ENCODE results near the gene LDHD.
"Not testable (repeated sequence)": the region's sequence is repeated elsewhere in the genome, so short reads cannot be mapped to it uniquely, and the experiment has no call there.

Gene LDHD

DNA sequence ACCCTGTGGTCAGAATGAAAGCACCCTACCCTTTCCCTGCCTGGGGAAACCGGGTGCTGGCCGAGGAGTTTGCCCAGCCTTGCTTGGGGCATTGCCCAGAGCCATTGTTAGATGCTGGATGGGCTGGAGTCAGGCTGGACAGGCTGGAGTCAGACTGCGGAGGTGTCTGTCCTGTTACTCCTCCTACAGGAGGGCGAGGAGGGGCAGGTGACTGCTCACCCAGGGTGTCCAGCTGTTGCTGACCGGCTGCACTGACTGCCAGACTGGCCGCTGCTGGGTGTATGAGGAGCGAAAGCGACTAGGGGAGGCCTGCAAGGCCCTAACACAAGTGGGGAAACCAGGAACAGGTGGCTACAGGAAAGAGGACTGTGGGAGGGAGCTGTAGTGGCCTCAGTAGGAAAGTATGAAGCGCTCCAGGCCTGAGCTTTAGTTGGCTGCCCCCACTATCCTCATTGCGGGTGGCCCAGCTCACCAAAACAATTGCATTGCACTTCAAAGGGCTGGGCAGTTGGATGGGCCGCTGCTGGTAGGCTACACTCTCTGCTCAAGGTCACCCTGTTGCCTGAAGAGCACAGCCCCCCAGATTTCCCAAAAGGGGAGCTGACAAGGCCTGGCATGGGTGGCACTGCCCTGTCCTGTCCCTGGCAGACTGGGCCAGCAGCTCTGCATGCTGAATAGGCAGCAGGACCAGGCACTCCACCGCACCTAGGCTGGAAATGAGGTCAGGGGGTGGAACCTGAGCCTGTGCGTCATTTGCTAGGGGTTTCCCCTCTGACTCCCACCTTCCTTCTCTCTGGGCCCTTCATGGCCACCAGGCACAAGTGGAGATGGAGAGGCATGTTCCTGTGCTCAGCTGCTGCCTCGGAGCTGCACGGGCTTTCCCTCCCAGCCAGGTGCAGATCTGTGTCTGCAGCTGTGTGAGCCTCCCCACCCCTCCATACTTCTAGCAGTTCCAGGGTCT is 18.4 kb downstream of the LDHD start:
- peaks cover 6 to 13% of the 10 kb centered on the region in 2 donors for H3K36me3 ChIP-seq (ENCODE audit: control insufficient read depth in 2 of 2, insufficient read depth in 2 of 2, low read length in 2 of 2)
- H3K9ac ChIP-seq (ENCODE audit: low read length in 2 of 2), result no peak overlapping the region
- peak overlapping the region; percentile 53 for H3K27ac ChIP-seq (ENCODE audit: low read length)
- H3K27me3 ChIP-seq (ENCODE audit: control insufficient read depth in 1 of 2, insufficient read depth in 2 of 2, low read length in 2 of 2), result no peaks in the 10 kb centered on the region
- no peak overlapping the region for H3K4me3 ChIP-seq (ENCODE audit: low read length in 2 of 2)
- H3K4me1 ChIP-seq (ENCODE audit: control insufficient read depth, insufficient read depth, low read length), result peaks cover 39% of the 10 kb centered on the region
- no peaks in the 10 kb centered on the region for H3K9me3 ChIP-seq (ENCODE audit: control insufficient read depth in 2 of 2, low read length in 2 of 2)

GRCh38 chr16:75097191-75097761 is 19.3 kb downstream of the LDHD start:
- H3K36me3 ChIP-seq (ENCODE audit: control insufficient read depth in 2 of 2, insufficient read depth in 2 of 2, low read length in 2 of 2), result peaks cover 6 to 13% of the 10 kb centered on the region in 2 donors
- H3K9ac ChIP-seq (ENCODE audit: low read length in 2 of 2), result no peak overlapping the region
- H3K27me3 ChIP-seq (ENCODE audit: control insufficient read depth in 1 of 2, insufficient read depth in 2 of 2, low read length in 2 of 2), result no peaks in the 10 kb centered on the region
- no peak overlapping the region for H3K27ac ChIP-seq (ENCODE audit: low read length)
- H3K9me3 ChIP-seq (ENCODE audit: control insufficient read depth in 2 of 2, low read length in 2 of 2), result no peaks in the 10 kb centered on the region
- peaks cover 37% of the 10 kb centered on the region for H3K4me1 ChIP-seq (ENCODE audit: control insufficient read depth, insufficient read depth, low read length)
- no peak overlapping the region for H3K4me3 ChIP-seq (ENCODE audit: low read length in 2 of 2)

DNA sequence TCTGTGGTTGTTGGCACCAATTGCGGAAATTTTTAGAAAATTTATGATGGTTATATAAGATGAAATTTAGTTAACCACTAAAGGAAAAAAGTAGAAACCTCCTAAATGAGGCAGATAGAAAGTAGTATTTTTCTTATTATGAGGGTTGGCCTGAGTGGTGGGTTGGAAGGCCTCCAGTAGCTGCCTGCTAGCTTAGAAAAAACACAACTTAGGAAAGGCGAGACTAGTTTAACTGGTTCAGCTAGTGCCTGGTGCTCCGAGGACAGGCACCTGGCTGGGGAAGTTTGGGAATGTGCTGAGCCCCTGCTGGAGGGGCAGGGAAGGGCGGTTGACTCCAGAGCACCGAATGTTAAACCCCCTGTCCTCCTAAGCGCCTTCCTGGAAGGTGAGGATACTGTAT is 19.9 kb downstream of the LDHD start:
- Histone ChIP-seq H3K9ac (ENCODE audit: low read length in 2 of 2) (no peak overlapping the region), H3K27ac (ENCODE audit: low read length) (no peak overlapping the region), H3K4me1 (ENCODE audit: control insufficient read depth, insufficient read depth, low read length) (peaks cover 37% of the 10 kb centered on the region)

DNA sequence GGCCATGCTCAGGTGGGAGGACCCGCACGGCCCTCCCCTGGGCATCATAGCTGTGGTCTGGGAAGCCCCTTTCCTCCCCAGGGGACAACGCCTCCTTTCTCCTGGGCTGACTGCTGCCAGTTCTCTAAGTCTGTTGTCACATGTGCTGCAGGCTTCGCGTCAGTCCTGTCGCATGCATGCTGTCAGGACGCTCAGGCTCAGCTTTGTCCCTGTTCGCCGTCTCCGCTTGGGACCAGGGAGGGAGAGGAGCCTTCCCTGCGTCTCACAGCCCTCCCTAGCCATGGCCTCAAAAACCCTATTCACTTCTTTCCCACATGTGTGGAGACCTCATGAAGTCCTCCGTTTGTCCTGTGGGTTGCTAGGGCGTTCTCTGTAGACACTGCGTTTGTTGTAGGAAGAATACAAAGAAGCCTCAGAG is 21.4 kb downstream of the LDHD start:
- peaks cover 36% of the 10 kb centered on the region for H3K4me1 ChIP-seq (ENCODE audit: control insufficient read depth, insufficient read depth, low read length)
- no peak overlapping the region for H3K27ac ChIP-seq (ENCODE audit: low read length)
- H3K9me3 ChIP-seq (ENCODE audit: control insufficient read depth in 2 of 2, low read length in 2 of 2), result no peaks in the 10 kb centered on the region
- no peak overlapping the region for H3K4me3 ChIP-seq (ENCODE audit: low read length in 2 of 2)
- H3K36me3 ChIP-seq (ENCODE audit: control insufficient read depth in 2 of 2, insufficient read depth in 2 of 2, low read length in 2 of 2), result peaks cover 6 to 13% of the 10 kb centered on the region in 2 donors
- H3K27me3 ChIP-seq (ENCODE audit: control insufficient read depth in 1 of 2, insufficient read depth in 2 of 2, low read length in 2 of 2), result no peaks in the 10 kb centered on the region
- H3K9ac ChIP-seq (ENCODE audit: low read length in 2 of 2), result no peak overlapping the region

More for the DNA sequence above, 19.9 kb downstream of the LDHD start:
- Histone ChIP-seq H3K4me3 (ENCODE audit: low read length in 2 of 2) (no peak overlapping the region), H3K27me3 (ENCODE audit: control insufficient read depth in 1 of 2, insufficient read depth in 2 of 2, low read length in 2 of 2) (no peaks in the 10 kb centered on the region), H3K9me3 (ENCODE audit: control insufficient read depth in 2 of 2, low read length in 2 of 2) (no peaks in the 10 kb centered on the region), H3K36me3 (ENCODE audit: control insufficient read depth in 2 of 2, insufficient read depth in 2 of 2, low read length in 2 of 2) (peaks cover 6 to 13% of the 10 kb centered on the region in 2 donors)

DNA sequence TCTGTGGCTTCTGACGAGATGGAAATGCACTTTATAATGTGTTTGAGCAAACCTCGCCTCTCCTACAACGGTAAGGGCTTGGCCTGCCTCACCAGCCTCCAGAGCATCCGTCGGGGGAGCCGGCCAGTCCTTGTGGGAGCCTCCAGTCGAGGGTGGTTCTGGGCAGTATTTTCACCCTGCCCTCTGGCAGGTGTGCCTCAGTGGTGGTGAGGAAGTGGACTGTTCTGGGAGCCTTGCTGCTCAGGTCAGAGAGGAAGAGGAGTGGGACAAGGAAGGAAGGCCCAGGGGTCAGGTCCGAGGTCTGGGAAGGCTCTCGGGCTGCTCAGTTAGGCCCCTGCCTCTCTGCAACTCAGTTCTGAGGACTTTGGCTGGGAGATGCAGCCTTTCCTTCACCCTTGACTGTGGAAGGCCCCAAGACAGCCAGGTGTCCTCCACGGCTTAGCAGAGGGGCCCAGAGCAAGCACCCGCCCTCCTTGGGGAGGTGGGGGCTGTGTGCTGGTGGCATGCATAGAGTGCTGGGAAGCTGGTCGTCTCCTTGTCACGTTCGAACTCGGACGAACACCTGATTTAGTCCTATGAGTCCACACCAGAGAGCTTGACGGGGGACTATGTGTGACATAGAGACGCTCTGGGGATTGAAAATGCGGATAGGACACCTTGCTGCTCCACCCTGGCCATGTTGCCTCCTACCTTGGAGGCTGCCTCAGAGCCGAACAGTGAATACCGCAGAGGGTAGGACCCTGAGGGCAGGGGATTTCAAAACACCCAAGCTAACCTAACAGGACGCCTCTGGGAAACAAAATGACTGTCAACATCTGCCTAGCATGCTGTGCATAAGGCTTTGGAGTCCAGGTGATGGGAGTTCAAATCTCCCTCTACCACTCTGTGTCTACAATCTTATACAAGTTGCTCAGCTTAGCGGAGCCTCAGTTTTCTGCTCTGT is 22.7 kb downstream of the LDHD start:
- H3K4me3 ChIP-seq (ENCODE audit: low read length in 2 of 2), result no peak overlapping the region
- H3K4me1 ChIP-seq (ENCODE audit: control insufficient read depth, insufficient read depth, low read length), result peaks cover 28% of the 10 kb centered on the region
- no peaks in the 10 kb centered on the region for H3K27me3 ChIP-seq (ENCODE audit: control insufficient read depth in 1 of 2, insufficient read depth in 2 of 2, low read length in 2 of 2)
- H3K9me3 ChIP-seq (ENCODE audit: control insufficient read depth in 2 of 2, low read length in 2 of 2), result no peaks in the 10 kb centered on the region
- H3K36me3 ChIP-seq (ENCODE audit: control insufficient read depth in 2 of 2, insufficient read depth in 2 of 2, low read length in 2 of 2), result peaks cover 6 to 13% of the 10 kb centered on the region in 2 donors
- H3K27ac ChIP-seq (ENCODE audit: low read length), result no peak overlapping the region
- H3K9ac ChIP-seq (ENCODE audit: low read length in 2 of 2), result no peak overlapping the region

- Histone ChIP-seq H3K9ac (ENCODE audit: low read length in 2 of 2) (no peak overlapping the region), H3K27me3 (ENCODE audit: control insufficient read depth in 1 of 2, insufficient read depth in 2 of 2, low read length in 2 of 2) (no peaks in the 10 kb centered on the region), H3K4me1 (ENCODE audit: control insufficient read depth, insufficient read depth, low read length) (peaks cover 25% of the 10 kb centered on the region), H3K4me3 (ENCODE audit: low read length in 2 of 2) (no peak overlapping the region), H3K27ac (ENCODE audit: low read length) (no peak overlapping the region), H3K9me3 (ENCODE audit: control insufficient read depth in 2 of 2, low read length in 2 of 2) (no peaks in the 10 kb centered on the region), H3K36me3 (ENCODE audit: control insufficient read depth in 2 of 2, insufficient read depth in 2 of 2, low read length in 2 of 2) (peaks cover 6 to 13% of the 10 kb centered on the region in 2 donors)
Observed at GRCh38 chr16:75092777-75093176, 23.8 kb downstream of the LDHD start.

GRCh38 chr16:75091619-75092018 is 25.0 kb downstream of the LDHD start:
- H3K4me3 ChIP-seq (ENCODE audit: low read length in 2 of 2); H3K27ac ChIP-seq (ENCODE audit: low read length); H3K9ac ChIP-seq (ENCODE audit: low read length in 2 of 2); H3K9me3 ChIP-seq (ENCODE audit: control insufficient read depth in 2 of 2, low read length in 2 of 2); H3K27me3 ChIP-seq (ENCODE audit: control insufficient read depth in 1 of 2, insufficient read depth in 2 of 2, low read length in 2 of 2): not testable (repeated sequence)
- Histone ChIP-seq H3K4me1 (ENCODE audit: control insufficient read depth, insufficient read depth, low read length) (peaks cover 25% of the 10 kb centered on the region), H3K36me3 (ENCODE audit: control insufficient read depth in 2 of 2, insufficient read depth in 2 of 2, low read length in 2 of 2) (peaks cover 6 to 13% of the 10 kb centered on the region in 2 donors)

- H3K4me1 ChIP-seq (ENCODE audit: control insufficient read depth, insufficient read depth, low read length), result peaks cover 27% of the 10 kb centered on the region
- not testable (repeated sequence) for H3K27ac ChIP-seq (ENCODE audit: low read length); H3K27me3 ChIP-seq (ENCODE audit: control insufficient read depth in 1 of 2, insufficient read depth in 2 of 2, low read length in 2 of 2); H3K4me3 ChIP-seq (ENCODE audit: low read length in 2 of 2); H3K9me3 ChIP-seq (ENCODE audit: control insufficient read depth in 2 of 2, low read length in 2 of 2); H3K9ac ChIP-seq (ENCODE audit: low read length in 2 of 2)
- peaks cover 6 to 13% of the 10 kb centered on the region in 2 donors for H3K36me3 ChIP-seq (ENCODE audit: control insufficient read depth in 2 of 2, insufficient read depth in 2 of 2, low read length in 2 of 2)
Observed at GRCh38 chr16:75090899-75091298, 25.7 kb downstream of the LDHD start.

DNA sequence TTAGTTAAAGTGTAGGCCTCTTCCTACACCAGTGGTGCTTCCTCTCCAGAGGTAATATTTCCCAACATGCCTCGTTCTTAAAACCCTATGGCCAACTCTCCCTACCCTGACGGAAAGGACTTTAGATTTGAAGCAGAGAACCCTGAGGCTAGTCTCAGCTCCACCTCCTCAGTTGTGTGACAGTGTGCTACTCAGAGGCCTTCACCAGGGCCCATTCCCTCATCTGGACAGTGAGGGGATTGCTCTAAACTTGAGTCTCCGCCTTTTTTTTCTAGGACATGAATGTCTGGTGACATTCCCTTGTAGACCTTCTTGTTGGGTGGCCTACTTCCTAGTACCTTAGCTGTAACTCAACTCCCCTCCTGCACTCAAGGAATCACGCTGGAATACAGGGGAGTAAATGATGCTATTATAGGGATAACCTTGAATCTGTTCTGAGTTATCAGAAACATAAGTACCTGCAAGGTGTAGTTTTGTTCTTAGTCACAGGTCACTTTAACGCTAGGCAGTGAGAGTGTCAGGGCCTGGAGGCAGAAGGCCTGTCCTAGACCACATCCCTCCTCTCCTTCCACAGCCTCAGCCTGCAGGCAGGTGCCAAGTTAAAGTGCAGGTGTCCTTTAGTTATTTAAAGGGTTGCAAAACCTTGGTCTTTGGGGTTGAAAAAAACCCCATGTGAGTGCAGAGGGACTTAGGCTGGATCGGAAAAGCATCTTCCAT is 26.9 kb downstream of the LDHD start:
- Histone ChIP-seq H3K36me3 (ENCODE audit: control insufficient read depth in 2 of 2, insufficient read depth in 2 of 2, low read length in 2 of 2) (peaks cover 4 to 9% of the 10 kb centered on the region in 2 donors), H3K4me3 (ENCODE audit: low read length in 2 of 2) (no peak overlapping the region), H3K9me3 (ENCODE audit: control insufficient read depth in 2 of 2, low read length in 2 of 2) (no peaks in the 10 kb centered on the region), H3K27ac (ENCODE audit: low read length) (no peak overlapping the region), H3K4me1 (ENCODE audit: control insufficient read depth, insufficient read depth, low read length) (peaks cover 27% of the 10 kb centered on the region), H3K9ac (ENCODE audit: low read length in 2 of 2) (no peak overlapping the region), H3K27me3 (ENCODE audit: control insufficient read depth in 1 of 2, insufficient read depth in 2 of 2, low read length in 2 of 2) (no peaks in the 10 kb centered on the region)

DNA sequence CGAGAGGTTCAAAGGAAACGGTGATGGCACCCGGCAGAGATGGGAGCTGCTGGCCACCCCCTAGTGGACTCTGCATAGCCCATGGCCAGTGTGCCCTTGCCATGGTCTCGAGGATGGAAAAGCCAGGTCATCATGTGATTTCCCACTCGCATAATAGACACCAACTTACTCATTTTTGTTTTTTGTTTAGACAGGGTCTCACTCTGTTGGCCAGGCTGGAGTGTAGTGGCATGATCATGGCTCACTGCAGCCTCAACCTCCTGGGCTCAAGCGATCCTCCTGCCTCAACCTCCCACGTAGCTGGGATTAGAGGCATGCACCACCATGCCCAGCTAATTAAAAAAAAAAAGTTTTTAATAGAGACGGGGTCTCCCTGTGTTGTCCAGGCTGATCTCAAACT is 27.6 kb downstream of the LDHD start:
- Histone ChIP-seq H3K4me1 (ENCODE audit: control insufficient read depth, insufficient read depth, low read length) (peaks cover 33% of the 10 kb centered on the region), H3K36me3 (ENCODE audit: control insufficient read depth in 2 of 2, insufficient read depth in 2 of 2, low read length in 2 of 2) (peaks cover 0 to 3% of the 10 kb centered on the region in 2 donors), H3K27ac (ENCODE audit: low read length) (peak overlapping the region; percentile 82), H3K4me3 (ENCODE audit: low read length in 2 of 2) (no peak overlapping the region), H3K27me3 (ENCODE audit: control insufficient read depth in 1 of 2, insufficient read depth in 2 of 2, low read length in 2 of 2) (no peaks in the 10 kb centered on the region), H3K9me3 (ENCODE audit: control insufficient read depth in 2 of 2, low read length in 2 of 2) (no peaks in the 10 kb centered on the region), H3K9ac (ENCODE audit: low read length in 2 of 2) (no peak overlapping the region)
